Keratinocyte (primary cell): Measurements from ENCODE around the gene HSPG2. TPM values are rescaled to one million over a fixed set of nuclear protein-coding genes. Genes with fewer than 3 reads are reported as not detected.

Source experiments
- DNase-seq: peaks from one replicate; pipeline ENCODE4 v3.0.0-alpha.2; 2011; ENCODE audit warnings: low read depth, missing footprints, low spot score
- FAIRE-seq: peaks from 2 replicates; lab custom pipeline; 2011; peaks lifted over from hg19 to GRCh38; lab: Jason Lieb, UNC
- H2AFZ ChIP-seq: 2 replicates; pipeline ENCODE4 v1.6.0; 2012; ENCODE audit warnings: low read length, control low read depth, inconsistent platforms; ENCODE audit not compliant: control insufficient read depth
- H3K27ac ChIP-seq: 2 replicates; pipeline ENCODE4 v1.5.1; 2011; ENCODE audit warnings: low read length; ENCODE audit not compliant: control insufficient read depth, insufficient read depth
- H3K27me3 ChIP-seq: 3 replicates; pipeline ENCODE4 v1.6.0; 2011; ENCODE audit warnings: low read length; ENCODE audit not compliant: control insufficient read depth, insufficient read depth; ENCODE audit errors: extremely low read depth
- H3K36me3 ChIP-seq, 2 experiments: 2 replicates in 1 of 2; 3 replicates in 1 of 2; pipeline ENCODE4 v1.5.1; 2011; ENCODE audit warnings: low read length in 2 of 2, mild to moderate bottlenecking in 1 of 2; ENCODE audit not compliant: control insufficient read depth in 2 of 2, insufficient read depth in 2 of 2; ENCODE audit errors: extremely low read depth in 1 of 2
- H3K4me1 ChIP-seq: 3 replicates; pipeline ENCODE4 v1.5.1; 2011; ENCODE audit warnings: low read length; ENCODE audit not compliant: control insufficient read depth, insufficient read depth; ENCODE audit errors: extremely low read depth
- H3K4me2 ChIP-seq: 3 replicates; pipeline ENCODE4 v1.6.0; 2011; ENCODE audit warnings: low read depth, low read length; ENCODE audit not compliant: control insufficient read depth, insufficient read depth; ENCODE audit errors: extremely low read depth
- H3K4me3 ChIP-seq, 3 experiments: fragments of 200-600 bp in 1 of 3; sonication (generic) in 1 of 3; 2 replicates in 2 of 3; 3 replicates in 1 of 3; pipeline ENCODE4 v1.5.1; 2011 to 2016; ENCODE audit warnings: low read length in 3 of 3, mild to moderate bottlenecking in 3 of 3, control low read depth in 2 of 3, inconsistent platforms in 1 of 3, low read depth in 1 of 3, mixed read lengths in 1 of 3, mixed run types in 1 of 3, moderate library complexity in 1 of 3; ENCODE audit not compliant: control insufficient read depth in 2 of 3, insufficient read depth in 2 of 3; ENCODE audit errors: extremely low read depth in 1 of 3
- H3K79me2 ChIP-seq: 2 replicates; pipeline ENCODE4 v1.6.0; 2012; ENCODE audit warnings: low read length; ENCODE audit not compliant: control insufficient read depth, insufficient read depth
- H3K9ac ChIP-seq: 3 replicates; pipeline ENCODE4 v1.6.0; 2011; ENCODE audit warnings: low read length; ENCODE audit not compliant: control insufficient read depth, insufficient read depth; ENCODE audit errors: extremely low read depth
- H3K9me1 ChIP-seq: 3 replicates; pipeline ENCODE4 v1.6.0; 2011; ENCODE audit warnings: low read length; ENCODE audit not compliant: control insufficient read depth, insufficient read depth; ENCODE audit errors: extremely low read depth
- H3K9me3 ChIP-seq: 2 replicates; pipeline ENCODE4 v1.5.1; 2012; ENCODE audit warnings: low read depth, low read length; ENCODE audit not compliant: control insufficient read depth
- H4K20me1 ChIP-seq: 3 replicates; pipeline ENCODE4 v1.6.0; 2011; ENCODE audit warnings: low read length; ENCODE audit not compliant: control insufficient read depth, insufficient read depth; ENCODE audit errors: extremely low read depth
- EZH2 ChIP-seq: IDR thresholded peaks from one replicate; pipeline ENCODE4 v1.6.1; 2012; ENCODE audit warnings: inconsistent platforms, mild to moderate bottlenecking, low read length, moderate library complexity
- dilution Hi-C: fragments of 300-500 bp; cut with MboI; formaldehyde crosslinking; loops from one replicate; pipeline ENCODE4 v1.7.0; 2020; ENCODE audit warnings: low sequenced_read_pairs; ENCODE audit not compliant: extremely low pct_ligation_motif_present
- polyA plus RNA-seq, 5 experiments: library from polyadenylated mRNA; depleted of rRNA in 3 of 5; stranded (reverse) in 3 of 5; stranded (forward) in 1 of 5; unstranded in 1 of 5; fragments of >200 nt; gene quantifications; 1 replicate in 1 of 5; 2 replicates in 3 of 5; 3 replicates in 1 of 5; pipeline versions ENCODE4 v1.2.1 to v1.2.3, GENCODE V29; 2011 to 2012; ENCODE audit warnings: missing spikeins in 2 of 5, low read depth in 1 of 5, low replicate concordance in 1 of 5
- TF ChIP-seq, protein P1 (sequence below), 3 experiments: IDR thresholded peaks in 1 of 3; conservative IDR thresholded peaks in 1 of 3; optimal IDR thresholded peaks in 1 of 3; 2 replicates in 2 of 3; 3 replicates in 1 of 3; pipeline versions ENCODE3 to v1.5.1; 2011; ENCODE audit warnings: low read length in 3 of 3, mild to moderate bottlenecking in 3 of 3, moderate library complexity in 2 of 3, control low read depth in 1 of 3, inconsistent platforms in 1 of 3; ENCODE audit not compliant: insufficient read depth in 2 of 3; ENCODE audit errors: extremely low read depth in 1 of 3

The HSPG2 gene
- polyA plus RNA-seq, 1 donor (not counting 4 experiments of a cell fraction or from before 2014, with no cell fraction given), result 9.0 TPM

DNA sequence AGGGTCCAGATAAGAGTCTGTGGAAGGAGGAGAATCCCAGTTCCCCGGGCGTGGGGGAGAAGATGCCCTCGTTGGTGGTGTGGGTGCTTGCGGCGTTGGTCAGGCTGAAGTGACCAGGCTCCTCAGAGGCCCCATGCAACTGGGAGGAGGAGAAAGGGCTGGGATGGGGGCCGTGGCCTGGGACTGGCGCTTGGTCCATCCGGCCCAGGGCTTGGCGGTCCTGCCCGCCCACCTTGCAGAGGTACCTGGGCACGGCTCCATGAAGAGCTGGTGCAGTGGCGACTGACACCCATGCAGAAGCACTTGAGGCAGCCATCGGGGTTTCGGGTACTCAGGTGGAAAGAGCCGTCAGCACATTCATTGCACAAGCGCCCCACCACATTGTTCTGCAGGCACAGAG is 60.8 kb downstream of the HSPG2 start:
- H3K36me3 ChIP-seq, result peaks cover 33 to 70% of the 10 kb centered on the region in 2 experiments
- FAIRE-seq (no peak), DNase-seq (no peak)
- no peaks in the 10 kb centered on the region for H3K4me1 ChIP-seq
- H3K79me2 ChIP-seq, result no peaks in the 10 kb centered on the region
- H3K9me3 ChIP-seq, result no peaks in the 10 kb centered on the region
- no peak overlapping the region for H3K4me2 ChIP-seq
- no peaks in the 10 kb centered on the region for H4K20me1 ChIP-seq
- no peak overlapping the region for H2AFZ ChIP-seq
- H3K4me3 ChIP-seq, result no peak overlapping the region
- no peak overlapping the region for H3K27ac ChIP-seq
- H3K27me3 ChIP-seq, result no peaks in the 10 kb centered on the region
- no peak overlapping the region for H3K9ac ChIP-seq
- TF ChIP-seq, protein P1, sequence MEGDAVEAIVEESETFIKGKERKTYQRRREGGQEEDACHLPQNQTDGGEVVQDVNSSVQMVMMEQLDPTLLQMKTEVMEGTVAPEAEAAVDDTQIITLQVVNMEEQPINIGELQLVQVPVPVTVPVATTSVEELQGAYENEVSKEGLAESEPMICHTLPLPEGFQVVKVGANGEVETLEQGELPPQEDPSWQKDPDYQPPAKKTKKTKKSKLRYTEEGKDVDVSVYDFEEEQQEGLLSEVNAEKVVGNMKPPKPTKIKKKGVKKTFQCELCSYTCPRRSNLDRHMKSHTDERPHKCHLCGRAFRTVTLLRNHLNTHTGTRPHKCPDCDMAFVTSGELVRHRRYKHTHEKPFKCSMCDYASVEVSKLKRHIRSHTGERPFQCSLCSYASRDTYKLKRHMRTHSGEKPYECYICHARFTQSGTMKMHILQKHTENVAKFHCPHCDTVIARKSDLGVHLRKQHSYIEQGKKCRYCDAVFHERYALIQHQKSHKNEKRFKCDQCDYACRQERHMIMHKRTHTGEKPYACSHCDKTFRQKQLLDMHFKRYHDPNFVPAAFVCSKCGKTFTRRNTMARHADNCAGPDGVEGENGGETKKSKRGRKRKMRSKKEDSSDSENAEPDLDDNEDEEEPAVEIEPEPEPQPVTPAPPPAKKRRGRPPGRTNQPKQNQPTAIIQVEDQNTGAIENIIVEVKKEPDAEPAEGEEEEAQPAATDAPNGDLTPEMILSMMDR (optimal IDR thresholded peaks at IDR 0.05 in 1 of 3, IDR thresholded peaks at IDR 0.05 in 1 of 3, conservative IDR thresholded peaks at IDR 0.05 in 1 of 3; ENCODE audit: extremely low read depth in 1 of 3, insufficient read depth in 2 of 3, low read length in 3 of 3), result no peak
- TF ChIP-seq EZH2, result no peak
- no peaks in the 10 kb centered on the region for H3K9me1 ChIP-seq
- dilution Hi-C loops, result no loop called here

DNA sequence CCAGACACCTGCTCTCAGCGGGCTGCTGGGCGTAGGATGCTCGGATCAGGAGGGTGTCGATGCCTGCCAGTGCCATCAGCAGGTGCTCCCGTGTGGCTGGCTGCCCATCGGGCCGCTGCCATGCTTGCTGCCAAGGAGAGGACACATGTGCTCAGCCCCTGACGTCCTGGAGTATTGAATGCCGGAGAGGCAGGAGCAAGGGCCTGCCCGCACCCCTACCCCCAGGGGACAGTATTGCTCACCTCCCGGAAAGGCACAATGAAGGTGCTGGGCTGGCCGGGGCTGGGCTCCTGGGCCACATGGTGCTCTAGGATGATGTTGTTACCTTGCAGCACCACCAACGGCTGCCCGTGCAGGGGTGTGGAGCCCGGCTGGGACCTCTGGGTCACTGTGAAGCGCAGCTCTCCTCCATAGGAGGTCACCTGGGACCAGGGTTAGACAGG is 61.5 kb downstream of the HSPG2 start:
- Histone ChIP-seq H3K4me3 (no peak overlapping the region), H3K9me3 (no peaks in the 10 kb centered on the region), H3K9ac (no peak overlapping the region), H3K27me3 (no peaks in the 10 kb centered on the region), H3K27ac (no peak overlapping the region), H3K4me1 (peaks cover 1% of the 10 kb centered on the region), H3K36me3 (peaks cover 27 to 67% of the 10 kb centered on the region in 2 experiments), H3K4me2 (no peak overlapping the region), H4K20me1 (no peaks in the 10 kb centered on the region), H3K79me2 (no peaks in the 10 kb centered on the region), H2AFZ (no peak overlapping the region), H3K9me1 (no peaks in the 10 kb centered on the region)
- DNase-seq (no peak), FAIRE-seq (no peak)
- TF ChIP-seq EZH2, result no peak
- TF ChIP-seq, protein P1 (optimal IDR thresholded peaks at IDR 0.05 in 1 of 3, IDR thresholded peaks at IDR 0.05 in 1 of 3, conservative IDR thresholded peaks at IDR 0.05 in 1 of 3; ENCODE audit: extremely low read depth in 1 of 3, insufficient read depth in 2 of 3, low read length in 3 of 3), result no peak
- dilution Hi-C loops, result no loop called here
